GM12892 (cell line): ENCODE measurements around the gene RANBP3.

Experiments
- POLR2A ChIP-seq: IDR thresholded peaks from 2 replicates; pipeline ENCODE4 v1.6.1; 2011; ENCODE audit warnings: low read depth, low read length, control low read depth
- POLR2AphosphoS5 ChIP-seq: IDR thresholded peaks from 2 replicates; pipeline ENCODE4 v1.6.1; 2011; ENCODE audit warnings: low read depth, low read length, control low read depth
- TAF1 ChIP-seq: IDR thresholded peaks from 2 replicates; pipeline ENCODE4 v1.6.1; 2011; ENCODE audit warnings: low read depth, mild to moderate bottlenecking, control low read depth, low read length, borderline replicate concordance

DNA sequence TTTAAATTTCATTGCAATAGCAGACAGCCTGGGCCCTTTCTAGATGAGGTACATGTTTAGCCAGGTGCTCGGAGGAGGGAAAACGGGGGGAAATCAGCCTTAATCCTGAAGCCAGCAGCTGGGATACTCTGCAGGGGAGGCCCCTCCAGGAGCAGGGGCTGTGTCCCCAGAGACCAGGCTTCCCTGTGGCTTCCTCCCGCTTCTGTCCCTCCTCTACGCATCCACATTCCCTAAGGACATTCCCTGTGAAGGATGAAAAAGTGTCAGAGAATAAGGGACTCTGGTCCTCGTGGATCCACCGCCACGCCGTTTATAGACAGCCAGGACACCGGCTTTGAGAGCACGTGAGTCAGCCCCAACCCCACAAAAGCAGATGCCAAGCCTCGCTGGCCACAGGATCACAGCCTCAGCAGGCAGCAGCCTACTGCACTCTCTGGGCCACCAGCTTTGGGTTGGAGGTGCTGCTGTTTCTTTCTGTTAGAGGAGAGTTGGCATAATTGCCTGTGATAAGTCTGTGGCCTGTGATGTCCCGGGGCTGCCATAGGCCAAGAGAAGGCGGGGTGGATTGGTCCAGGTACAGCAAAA lies 36.7 kb upstream of the RANBP3 start:
- TF ChIP-seq POLR2AphosphoS5 (no peak), POLR2A (no peak), TAF1 (no peak)
